DLD1 (cell line): Measurements from ENCODE around the gene PMFBP1.

Experiments used
- in situ Hi-C: cut with HindIII; loops from 2 replicates; pipeline ENCODE4 v1.10.0; 2017; ENCODE audit warnings: low sequenced_read_pairs

Gene PMFBP1, protein sequence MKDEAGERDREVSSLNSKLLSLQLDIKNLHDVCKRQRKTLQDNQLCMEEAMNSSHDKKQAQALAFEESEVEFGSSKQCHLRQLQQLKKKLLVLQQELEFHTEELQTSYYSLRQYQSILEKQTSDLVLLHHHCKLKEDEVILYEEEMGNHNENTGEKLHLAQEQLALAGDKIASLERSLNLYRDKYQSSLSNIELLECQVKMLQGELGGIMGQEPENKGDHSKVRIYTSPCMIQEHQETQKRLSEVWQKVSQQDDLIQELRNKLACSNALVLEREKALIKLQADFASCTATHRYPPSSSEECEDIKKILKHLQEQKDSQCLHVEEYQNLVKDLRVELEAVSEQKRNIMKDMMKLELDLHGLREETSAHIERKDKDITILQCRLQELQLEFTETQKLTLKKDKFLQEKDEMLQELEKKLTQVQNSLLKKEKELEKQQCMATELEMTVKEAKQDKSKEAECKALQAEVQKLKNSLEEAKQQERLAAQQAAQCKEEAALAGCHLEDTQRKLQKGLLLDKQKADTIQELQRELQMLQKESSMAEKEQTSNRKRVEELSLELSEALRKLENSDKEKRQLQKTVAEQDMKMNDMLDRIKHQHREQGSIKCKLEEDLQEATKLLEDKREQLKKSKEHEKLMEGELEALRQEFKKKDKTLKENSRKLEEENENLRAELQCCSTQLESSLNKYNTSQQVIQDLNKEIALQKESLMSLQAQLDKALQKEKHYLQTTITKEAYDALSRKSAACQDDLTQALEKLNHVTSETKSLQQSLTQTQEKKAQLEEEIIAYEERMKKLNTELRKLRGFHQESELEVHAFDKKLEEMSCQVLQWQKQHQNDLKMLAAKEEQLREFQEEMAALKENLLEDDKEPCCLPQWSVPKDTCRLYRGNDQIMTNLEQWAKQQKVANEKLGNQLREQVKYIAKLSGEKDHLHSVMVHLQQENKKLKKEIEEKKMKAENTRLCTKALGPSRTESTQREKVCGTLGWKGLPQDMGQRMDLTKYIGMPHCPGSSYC

GRCh38 chr16:72172105-72173034, at the start of gene PMFBP1:
Gene PMFBP1, minus strand, starts transcription at chr16:72172155. Its CDS starts 947 bp downstream, at chr16:72171208.
- in situ Hi-C loops = no loop called here

GRCh38 chr16:72221630-72222024, 49.7 kb upstream of the PMFBP1 start:
- in situ Hi-C loops = no loop called here

GRCh38 chr16:72220875-72221629, 49.1 kb upstream of the PMFBP1 start:
- in situ Hi-C loops = no loop called here

GRCh38 chr16:72219282-72219681, 47.3 kb upstream of the PMFBP1 start:
- in situ Hi-C loops = no loop called here

DNA sequence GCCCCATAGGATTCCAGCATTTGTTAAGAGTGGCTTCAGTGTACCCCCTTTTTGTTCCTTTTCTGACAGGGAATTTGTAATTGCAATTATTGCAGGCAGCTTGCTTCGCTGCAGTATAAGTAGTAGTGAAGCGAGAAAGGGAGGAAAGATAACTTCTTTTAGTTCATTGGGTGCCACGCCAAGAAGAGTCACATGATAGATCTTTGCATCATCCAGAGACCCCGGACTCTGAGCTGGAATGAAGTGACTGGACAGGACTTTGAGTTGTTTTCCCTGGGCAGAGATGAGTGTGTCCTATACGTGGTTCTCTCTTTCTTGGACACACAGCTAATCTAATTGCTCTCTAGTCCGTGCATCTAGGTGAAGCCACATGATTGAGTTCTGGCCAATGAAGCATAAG, 44.8 kb upstream of the PMFBP1 start:
- in situ Hi-C loops = no loop called here

GRCh38 chr16:72214821-72215220, 42.9 kb upstream of the PMFBP1 start:
- in situ Hi-C loops = no loop called here

- in situ Hi-C loops = no loop called here
These were observed 39.2 kb upstream of the PMFBP1 start for GRCh38 chr16:72211110-72211509.

DNA sequence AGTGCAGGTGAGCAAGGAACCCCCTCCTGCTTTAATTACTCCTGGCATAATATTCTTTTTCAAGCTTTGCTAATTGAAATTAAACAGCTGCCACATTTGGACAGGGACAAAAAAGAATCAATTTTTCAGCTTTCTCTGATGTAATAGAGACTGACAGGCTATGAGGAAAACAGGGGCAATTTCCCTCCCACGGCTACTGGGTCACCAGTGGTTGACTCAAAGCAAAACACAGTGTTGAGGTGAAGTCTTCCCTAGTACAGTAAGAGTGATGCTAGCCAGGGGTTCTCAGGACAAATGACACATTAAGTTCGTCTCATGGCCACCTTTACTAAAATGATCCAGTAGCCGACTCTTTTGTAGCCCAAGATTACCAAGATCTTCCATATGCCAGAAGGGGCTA, 38.6 kb upstream of the PMFBP1 start:
- in situ Hi-C loops = no loop called here

- in situ Hi-C loops = no loop called here
These were observed 38.1 kb upstream of the PMFBP1 start for GRCh38 chr16:72210072-72210471.

DNA sequence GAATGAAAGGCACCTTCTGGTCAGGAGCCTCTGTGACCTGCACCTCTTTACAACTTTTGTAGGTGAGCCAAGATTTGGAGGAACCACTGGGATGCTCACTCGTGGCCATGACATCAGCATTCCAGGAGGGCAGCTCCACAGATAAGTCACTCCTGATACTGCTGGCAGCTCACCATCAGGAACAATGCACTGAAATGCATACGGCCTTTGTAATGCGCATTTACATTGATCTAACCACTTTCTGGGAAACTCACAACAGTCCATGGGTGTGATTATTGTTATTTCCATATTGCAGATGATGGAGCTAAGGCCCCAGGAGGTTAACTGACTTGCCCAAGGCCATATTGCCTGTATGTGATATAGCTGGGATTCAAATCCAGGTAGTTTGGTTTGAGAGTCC, 34.3 kb upstream of the PMFBP1 start:
- in situ Hi-C loops = no loop called here

- in situ Hi-C loops = no loop called here
These were observed 31.4 kb upstream of the PMFBP1 start for GRCh38 chr16:72203401-72203800.

DNA sequence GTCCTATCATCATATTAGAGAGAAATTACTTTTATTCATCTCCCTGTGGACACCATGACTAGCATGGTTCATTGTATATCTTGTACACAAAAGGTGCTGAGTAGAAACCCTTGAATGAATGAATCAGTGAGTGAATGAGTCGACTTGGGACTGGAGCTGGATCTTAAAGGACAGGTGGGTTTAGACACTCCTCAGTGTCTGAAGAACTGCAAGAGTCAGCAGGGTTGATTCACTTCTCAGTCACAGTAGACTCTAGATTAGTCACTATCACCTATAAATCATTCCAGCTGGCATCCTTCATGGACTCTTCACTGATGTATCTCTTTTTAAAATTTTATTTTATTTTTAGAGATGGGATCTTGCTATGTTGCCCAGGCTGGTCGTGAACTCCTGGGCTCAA, 30.1 kb upstream of the PMFBP1 start:
- in situ Hi-C loops = no loop called here

DNA sequence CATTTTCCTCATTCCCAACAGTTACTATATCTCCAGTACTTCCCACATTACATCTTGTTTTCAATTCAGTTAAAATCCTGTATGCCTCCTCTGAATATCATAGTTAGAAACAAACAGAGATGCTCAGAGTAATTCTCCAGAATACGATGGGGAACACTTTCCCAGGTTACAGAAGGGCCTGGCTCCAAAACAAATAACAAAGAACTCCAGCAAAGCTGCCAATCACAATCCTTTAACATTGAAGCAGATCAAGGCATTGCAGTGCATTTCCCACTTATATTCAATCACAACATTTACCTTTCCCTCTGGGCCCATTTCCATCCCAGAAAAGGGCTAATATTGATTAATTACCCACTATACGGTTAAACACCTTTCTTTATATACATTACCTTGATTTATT, 29.4 kb upstream of the PMFBP1 start:
- in situ Hi-C loops = no loop called here

GRCh38 chr16:72199761-72200337, 27.9 kb upstream of the PMFBP1 start:
- in situ Hi-C loops = no loop called here

DNA sequence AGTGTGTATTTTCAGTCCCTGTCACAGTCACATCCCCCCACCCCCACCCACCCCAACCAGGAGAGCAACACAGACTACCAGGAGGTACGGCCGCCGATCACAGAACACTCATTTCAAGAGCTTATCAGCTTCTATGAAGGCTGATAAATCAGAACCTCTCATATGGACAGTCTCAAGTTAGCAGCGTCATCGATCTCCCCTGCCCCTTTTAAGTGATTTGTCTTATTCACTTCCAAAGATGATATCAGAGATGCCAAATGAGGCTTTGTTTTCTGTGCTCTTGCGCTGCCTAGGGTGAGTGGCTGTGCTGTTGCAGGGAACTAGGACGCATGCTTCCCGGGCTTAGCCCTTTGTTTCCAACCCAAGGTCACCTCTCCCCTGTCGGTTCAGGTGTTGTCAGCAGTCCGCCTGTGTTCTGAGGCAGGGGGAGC, 26.8 kb upstream of the PMFBP1 start:
- in situ Hi-C loops = no loop called here

DNA sequence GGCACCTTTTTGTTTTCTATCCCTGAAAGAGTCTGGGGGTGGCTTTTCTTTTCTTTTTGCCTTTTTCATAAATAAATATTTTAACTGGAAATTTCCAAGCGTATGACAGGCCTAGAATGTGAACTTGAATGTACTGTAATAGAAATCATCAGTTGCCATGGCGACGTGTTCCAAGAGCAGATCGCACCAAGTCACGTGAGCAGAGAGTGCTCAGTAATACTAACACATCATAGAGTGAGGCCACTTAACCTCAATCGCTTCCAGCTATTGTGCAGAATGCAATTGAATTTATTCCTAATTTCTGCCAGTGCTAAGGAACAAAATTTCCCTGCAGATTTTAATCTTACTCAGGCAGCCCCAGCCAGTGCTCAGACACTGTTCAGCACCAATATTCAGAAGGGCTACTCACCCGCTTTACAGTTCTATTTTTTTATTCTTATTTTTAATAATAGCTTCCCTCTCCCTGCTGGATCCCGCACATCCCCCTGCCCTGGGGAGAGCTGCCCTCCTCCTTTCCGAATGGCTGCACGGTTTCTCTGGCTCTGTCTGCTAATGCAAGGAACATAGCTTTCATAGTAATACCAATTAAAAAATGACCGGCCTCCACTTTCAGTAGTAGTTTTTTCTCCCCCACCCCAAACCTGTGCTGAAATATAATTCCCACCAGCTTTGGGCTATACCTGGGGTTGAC, 26.2 kb upstream of the PMFBP1 start:
- in situ Hi-C loops = no loop called here

DNA sequence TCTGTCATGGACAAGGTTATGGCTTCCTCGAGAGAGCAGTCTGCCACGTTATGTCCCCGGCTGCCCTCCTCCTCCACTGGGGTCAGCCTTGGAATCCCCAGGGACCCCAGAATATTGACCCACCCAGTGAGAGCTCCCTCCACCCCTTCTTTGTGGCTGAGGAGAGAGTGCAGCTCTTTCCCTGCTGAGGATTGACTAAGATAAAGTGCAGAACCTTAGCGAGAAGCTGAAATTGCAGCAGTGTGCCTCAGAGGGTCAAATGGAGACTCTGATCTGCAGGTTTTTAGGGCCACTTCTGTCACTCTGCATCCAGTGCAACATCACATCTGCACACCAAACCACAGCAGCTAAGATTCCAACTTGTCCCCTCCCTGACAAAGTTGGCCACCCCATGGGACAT, 25.6 kb upstream of the PMFBP1 start:
- in situ Hi-C loops = no loop called here

DNA sequence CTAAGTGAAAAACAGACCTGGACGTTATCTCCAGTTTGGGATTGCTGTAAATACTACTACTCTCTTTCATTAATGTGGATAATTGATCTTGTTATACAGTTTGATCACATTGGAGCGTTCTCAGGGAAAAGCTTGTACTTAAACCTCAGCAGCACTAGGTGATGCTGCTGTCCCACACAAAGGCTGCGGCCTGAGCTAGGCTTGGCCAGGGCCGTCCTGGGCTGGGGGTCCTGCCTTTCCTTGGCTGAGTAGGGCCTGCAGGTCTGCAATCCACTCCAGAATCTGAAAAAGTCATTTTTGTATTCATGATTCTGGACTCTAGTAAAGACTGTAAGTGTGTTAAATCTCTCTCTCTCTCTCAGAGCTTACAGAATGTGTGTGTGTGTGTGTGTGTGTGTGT, 23.7 kb upstream of the PMFBP1 start:
- in situ Hi-C loops = no loop called here

- in situ Hi-C loops = no loop called here
These were observed 19.6 kb upstream of the PMFBP1 start for GRCh38 chr16:72191551-72191950.
